ENCODE data around the gene TRPM2. TPM values are rescaled to one million over a fixed set of nuclear protein-coding genes. Genes with fewer than 3 reads are reported as not detected.

TRPM2 gene
- total and polyA plus RNA-seq, 2 of the 8 experiments (the other 6 are each of a cell fraction or from before 2014, with no cell fraction given) = 0.27 to 0.28 TPM

DNA sequence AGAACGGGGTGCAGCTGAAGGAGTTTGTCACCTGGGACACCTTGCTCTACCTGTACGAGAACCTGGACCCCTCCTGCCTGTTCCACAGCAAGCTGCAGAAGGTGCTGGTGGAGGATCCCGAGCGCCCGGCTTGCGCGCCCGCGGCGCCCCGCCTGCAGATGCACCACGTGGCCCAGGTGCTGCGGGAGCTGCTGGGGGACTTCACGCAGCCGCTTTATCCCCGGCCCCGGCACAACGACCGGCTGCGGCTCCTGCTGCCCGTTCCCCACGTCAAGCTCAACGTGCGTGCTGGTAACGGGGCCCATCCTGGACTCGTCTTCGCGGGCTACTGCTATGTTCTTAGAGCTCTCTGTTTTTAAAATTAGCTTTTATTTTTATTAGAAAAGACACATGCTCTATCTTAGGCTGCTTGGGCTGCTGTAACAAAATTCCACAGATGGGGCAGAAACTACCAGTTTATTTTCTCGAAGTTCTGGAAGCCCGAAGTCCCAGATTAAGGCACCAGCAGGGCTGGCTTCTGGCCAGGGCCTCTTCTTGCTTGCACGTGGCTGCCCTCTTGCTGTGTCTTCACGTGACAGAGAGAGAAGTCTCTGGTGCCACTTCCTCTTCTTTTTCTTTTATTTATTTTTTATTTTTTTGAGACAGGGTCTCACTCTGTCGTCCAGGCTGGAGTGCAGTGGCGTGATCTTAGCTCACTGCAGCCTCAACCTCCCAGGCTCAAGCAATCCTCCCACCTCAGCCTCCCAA lies 38.1 kb downstream of the TRPM2 start:
- FAIRE-seq = no peak
- Histone ChIP-seq H3K79me2 (ENCODE audit: control insufficient read depth in 1 of 2, insufficient read depth in 2 of 2, low read length in 2 of 2) (no peaks in the 10 kb centered on the region), H2BK15ac (ENCODE audit: low read length) (no peak overlapping the region), H4K8ac (ENCODE audit: extremely low read depth, insufficient read depth, low read length) (no peak overlapping the region), H2AK5ac (ENCODE audit: low read depth, low read length) (no peak overlapping the region), H3K4me1 (replicated peaks in 1 of 4; ENCODE audit: control insufficient read depth in 3 of 4, insufficient read depth in 4 of 4, low read length in 3 of 4) (no peaks in the 10 kb centered on the region), H3K9ac (replicated peaks in 1 of 4; ENCODE audit: extremely low read depth in 1 of 4, low read depth in 3 of 4, low read length in 3 of 4) (no peak overlapping the region), H3K56ac (replicated peaks; ENCODE audit: insufficient read length, low read depth, low read length) (no peak overlapping the region), H3K14ac (ENCODE audit: insufficient read length) (no peak overlapping the region), H3K36me3 (ENCODE audit: control insufficient read depth in 2 of 4, insufficient read depth in 4 of 4, low read length in 3 of 4) (no peaks in the 10 kb centered on the region), H4K20me1 (replicated peaks in 1 of 2; ENCODE audit: control insufficient read depth in 1 of 2, insufficient read depth in 2 of 2, low read length in 2 of 2) (no peaks in the 10 kb centered on the region), H3K79me1 (ENCODE audit: low read depth, low read length) (no peaks in the 10 kb centered on the region), H3K23ac (ENCODE audit: insufficient read length) (no peak overlapping the region), H4K5ac (ENCODE audit: insufficient read length, low read depth, low read length) (no peak overlapping the region), H3K23me2 (ENCODE audit: low read depth, low read length) (no peaks in the 10 kb centered on the region; the same call in 1 of the 2 replicates), H2BK120ac (replicated peaks; ENCODE audit: low read depth, low read length) (no peak overlapping the region), H3K4me3 (ENCODE audit: extremely low read depth in 1 of 4, insufficient read depth in 2 of 4, low read depth in 3 of 4, low read length in 4 of 4) (no peak overlapping the region), H3K4me2 (ENCODE audit: insufficient read depth in 1 of 2, low read depth in 2 of 2, low read length in 2 of 2) (no peak overlapping the region), H4K91ac (replicated peaks; ENCODE audit: insufficient read length, low read length) (no peak overlapping the region), H2BK5ac (ENCODE audit: low read depth, low read length) (no peak overlapping the region), H3K18ac (ENCODE audit: extremely low read depth, low read length) (no peak overlapping the region), H3K27me3 (replicated peaks in 1 of 4; ENCODE audit: control insufficient read depth in 3 of 4, extremely low read depth in 1 of 4, insufficient read depth in 3 of 4, low read length in 3 of 4) (no peaks in the 10 kb centered on the region), H2BK12ac (ENCODE audit: low read depth, low read length) (no peak overlapping the region), H3K4ac (replicated peaks; ENCODE audit: insufficient read length, low read depth, low read length) (no peak overlapping the region), H3K9me3 (ENCODE audit: insufficient read depth in 2 of 2, low read depth in 1 of 2, low read length in 1 of 2) (peaks cover 10 to 14% of the 10 kb centered on the region in 2 experiments), H2AFZ (ENCODE audit: low read length) (no peak overlapping the region), H2BK20ac (ENCODE audit: low read length) (no peak overlapping the region), H3K27ac (ENCODE audit: low read depth, low read length) (no peak overlapping the region)
- ChIA-PET CTCF (ENCODE audit: partially characterized antibody) (interaction anchor here (0.5 to 1.3 kb wide), 6 partner anchors 11 to 1658 kb away, joined by 3 to 4 read pairs (median 3); no protein-coding TSS in a partner anchor), POLR2A (ENCODE audit: partially characterized antibody) (interaction anchor here (0.6 to 0.7 kb wide), 2 partner anchors 42 to 1321 kb away, joined by 3 read pairs; no protein-coding TSS in a partner anchor)
- DNase-seq (ENCODE audit: low read depth in 1 of 2, low spot score in 2 of 2) = no peak
- WGBS, 2 experiments (ENCODE audit: extremely low coverage in 1 of 2, insufficient coverage in 1 of 2, insufficient read length in 1 of 2, insufficient replicate concordance in 2 of 2, low coverage in 1 of 2, low lambda C conversion rate in 2 of 2, missing lambda C conversion rate in 1 of 2) = 91% methylated on average over 34 of the region's 34 CpGs; no CpG with 5 or more reads in 1 of the 2 experiments
- no peak for TF ChIP-seq NANOG (IDR thresholded peaks at IDR 0.05; ENCODE audit: insufficient read depth, low read depth, low read length, poor library complexity, severe bottlenecking)

All from H1 (cell line).